PC-9 (cell line): Measurements from ENCODE around the gene PITPNC1.

ENCODE experiments used
- CTCF ChIP-seq: fragments of 200-600 bp; sonication (generic); conservative IDR thresholded peaks from 2 replicates; pipeline ENCODE4 v1.6.1; 2017; ENCODE audit warnings: mixed run types, antibody characterized with exemption, mild to moderate bottlenecking, moderate library complexity
- EZH2 ChIP-seq: fragments of 200-600 bp; sonication (generic); IDR thresholded peaks from 2 replicates; pipeline ENCODE4 v1.8.0; 2017; ENCODE audit warnings: antibody characterized with exemption, low read depth

GRCh38 chr17:67469208-67469980 lies 92.3 kb downstream of the PITPNC1 start:
- TF ChIP-seq EZH2, result no peak
- no peak for TF ChIP-seq CTCF
